Osteoblast (primary cell): ENCODE measurements around the gene CRYBG2. TPM values are rescaled to one million over a fixed set of nuclear protein-coding genes. Genes with fewer than 3 reads are reported as not detected.

Experiments
- DNase-seq: peaks from one replicate; pipeline ENCODE4 v3.0.0; 2011; ENCODE audit warnings: low spot score, mixed read lengths; ENCODE audit not compliant: insufficient read length; ENCODE audit errors: missing footprints
- H2AFZ ChIP-seq: 2 replicates; pipeline ENCODE4 v1.6.0; 2011; ENCODE audit warnings: mild to moderate bottlenecking, low read length
- H3K27ac ChIP-seq: 2 replicates; pipeline ENCODE4 v1.5.1; 2011; ENCODE audit warnings: mild to moderate bottlenecking, low read depth, low read length, moderate library complexity
- H3K27me3 ChIP-seq: 2 replicates; pipeline ENCODE4 v1.6.0; 2012; ENCODE audit warnings: mild to moderate bottlenecking, control low read depth, inconsistent platforms, low read length, moderate library complexity; ENCODE audit not compliant: insufficient read depth
- H3K36me3 ChIP-seq: 2 replicates; pipeline ENCODE4 v1.5.1; 2011; ENCODE audit warnings: mild to moderate bottlenecking, low read length, control low read depth, moderate library complexity; ENCODE audit not compliant: insufficient read depth
- H3K4me1 ChIP-seq: 2 replicates; pipeline ENCODE4 v1.5.1; 2011; ENCODE audit warnings: mild to moderate bottlenecking, low read length, control low read depth, moderate library complexity; ENCODE audit not compliant: insufficient read depth
- H3K4me2 ChIP-seq: 2 replicates; pipeline ENCODE4 v1.6.0; 2011; ENCODE audit warnings: mild to moderate bottlenecking, low read length; ENCODE audit not compliant: insufficient read depth
- H3K4me3 ChIP-seq: fragments of 200-600 bp; sonication (generic); 3 replicates; pipeline ENCODE4 v1.5.1; 2012; ENCODE audit warnings: mild to moderate bottlenecking, low read length, inconsistent platforms; ENCODE audit not compliant: insufficient read depth
- H3K79me2 ChIP-seq: 2 replicates; pipeline ENCODE4 v1.6.0; 2012; ENCODE audit warnings: mild to moderate bottlenecking, low read length, control low read depth, inconsistent platforms; ENCODE audit not compliant: insufficient read depth
- H3K9me3 ChIP-seq: 2 replicates; pipeline ENCODE4 v1.5.1; 2011; ENCODE audit warnings: low read depth, low read length, control low read depth
- H4K20me1 ChIP-seq: 2 replicates; pipeline ENCODE4 v1.6.0; 2012; ENCODE audit warnings: mild to moderate bottlenecking, low read length, control low read depth; ENCODE audit not compliant: insufficient read depth
- total RNA-seq: library from RNA; depleted of rRNA; stranded (reverse); fragments of >200 nt; gene quantifications from 2 replicates; pipeline ENCODE4 v1.2.3, GENCODE V29; 2012
- TF ChIP-seq, protein P1 (sequence below): IDR thresholded peaks from 2 replicates; pipeline ENCODE4 v1.5.1; 2011; ENCODE audit warnings: mild to moderate bottlenecking, low read depth, low read length, moderate library complexity; ENCODE audit errors: extremely low read depth

Gene CRYBG2
- total RNA-seq, 1 donor = not detected

DNA sequence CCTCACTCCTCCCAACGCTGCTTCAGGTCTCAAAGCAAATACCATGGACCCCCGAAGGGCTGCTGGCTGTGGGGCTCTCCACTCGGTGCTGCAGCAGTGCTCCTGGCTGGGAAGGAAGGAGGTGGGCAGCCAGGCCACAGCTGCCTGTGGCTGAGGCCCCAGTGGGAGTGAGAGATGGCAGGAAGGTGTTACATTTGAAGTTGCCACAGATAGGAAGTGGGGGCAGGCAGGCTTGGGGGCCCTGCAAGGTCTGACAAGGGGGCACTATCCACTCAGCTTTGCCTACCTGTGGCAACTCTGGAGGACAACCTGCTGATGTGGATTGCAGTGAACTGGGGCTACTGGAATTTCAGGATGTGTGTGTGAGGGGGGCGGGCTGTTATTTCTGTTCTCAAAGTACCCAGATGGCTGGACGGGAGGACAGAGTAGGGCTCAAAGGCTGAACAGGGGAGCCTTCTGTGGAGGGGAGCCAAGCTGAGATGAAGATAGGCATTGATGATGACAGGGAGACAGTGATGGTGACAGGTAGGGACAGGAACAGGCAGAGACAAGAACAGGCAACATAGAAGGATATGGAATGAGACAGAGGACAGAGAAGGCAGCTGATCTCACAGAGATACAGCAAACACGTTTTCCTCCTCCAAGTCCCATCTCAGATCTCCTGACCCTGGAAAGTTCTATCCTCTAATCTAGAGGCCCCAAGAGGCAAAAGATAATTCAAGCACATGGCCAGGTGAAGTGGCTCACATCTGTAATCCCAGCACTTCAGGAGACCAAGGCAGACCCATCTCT, 16.9 kb upstream of the CRYBG2 start:
- no peaks in the 10 kb centered on the region for H4K20me1 ChIP-seq
- peak; percentile 32 for DNase-seq
- no peaks in the 10 kb centered on the region for H3K79me2 ChIP-seq
- TF ChIP-seq, protein P1, sequence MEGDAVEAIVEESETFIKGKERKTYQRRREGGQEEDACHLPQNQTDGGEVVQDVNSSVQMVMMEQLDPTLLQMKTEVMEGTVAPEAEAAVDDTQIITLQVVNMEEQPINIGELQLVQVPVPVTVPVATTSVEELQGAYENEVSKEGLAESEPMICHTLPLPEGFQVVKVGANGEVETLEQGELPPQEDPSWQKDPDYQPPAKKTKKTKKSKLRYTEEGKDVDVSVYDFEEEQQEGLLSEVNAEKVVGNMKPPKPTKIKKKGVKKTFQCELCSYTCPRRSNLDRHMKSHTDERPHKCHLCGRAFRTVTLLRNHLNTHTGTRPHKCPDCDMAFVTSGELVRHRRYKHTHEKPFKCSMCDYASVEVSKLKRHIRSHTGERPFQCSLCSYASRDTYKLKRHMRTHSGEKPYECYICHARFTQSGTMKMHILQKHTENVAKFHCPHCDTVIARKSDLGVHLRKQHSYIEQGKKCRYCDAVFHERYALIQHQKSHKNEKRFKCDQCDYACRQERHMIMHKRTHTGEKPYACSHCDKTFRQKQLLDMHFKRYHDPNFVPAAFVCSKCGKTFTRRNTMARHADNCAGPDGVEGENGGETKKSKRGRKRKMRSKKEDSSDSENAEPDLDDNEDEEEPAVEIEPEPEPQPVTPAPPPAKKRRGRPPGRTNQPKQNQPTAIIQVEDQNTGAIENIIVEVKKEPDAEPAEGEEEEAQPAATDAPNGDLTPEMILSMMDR = no peak
- no peak overlapping the region for H3K4me2 ChIP-seq
- H3K27ac ChIP-seq = no peak overlapping the region
- H3K4me3 ChIP-seq = no peak overlapping the region
- H3K36me3 ChIP-seq = no peaks in the 10 kb centered on the region
- no peak overlapping the region for H2AFZ ChIP-seq
- H3K9me3 ChIP-seq = no peaks in the 10 kb centered on the region
- H3K27me3 ChIP-seq = no peaks in the 10 kb centered on the region
- peaks cover 9% of the 10 kb centered on the region for H3K4me1 ChIP-seq

DNA sequence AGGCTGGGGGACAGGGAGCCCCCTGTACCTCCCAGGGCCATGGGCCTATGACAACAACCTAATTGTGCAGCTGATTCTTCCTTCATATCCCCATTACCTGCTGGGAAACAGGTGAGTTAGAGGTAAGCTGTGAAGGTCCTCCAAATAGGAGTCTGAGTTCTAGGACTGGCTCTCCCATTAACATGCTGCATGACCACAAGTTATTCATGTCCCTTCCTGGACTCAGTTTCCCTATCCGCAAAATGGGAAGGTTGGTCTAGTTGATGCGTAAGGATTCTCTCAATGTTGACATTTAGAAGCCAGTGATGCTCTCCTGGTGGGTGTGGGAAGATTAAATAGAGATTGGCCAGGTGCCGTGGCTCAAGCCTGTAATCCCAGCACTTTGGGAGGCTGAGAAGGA, 14.6 kb upstream of the CRYBG2 start:
- no peaks in the 10 kb centered on the region for H3K36me3 ChIP-seq

DNA sequence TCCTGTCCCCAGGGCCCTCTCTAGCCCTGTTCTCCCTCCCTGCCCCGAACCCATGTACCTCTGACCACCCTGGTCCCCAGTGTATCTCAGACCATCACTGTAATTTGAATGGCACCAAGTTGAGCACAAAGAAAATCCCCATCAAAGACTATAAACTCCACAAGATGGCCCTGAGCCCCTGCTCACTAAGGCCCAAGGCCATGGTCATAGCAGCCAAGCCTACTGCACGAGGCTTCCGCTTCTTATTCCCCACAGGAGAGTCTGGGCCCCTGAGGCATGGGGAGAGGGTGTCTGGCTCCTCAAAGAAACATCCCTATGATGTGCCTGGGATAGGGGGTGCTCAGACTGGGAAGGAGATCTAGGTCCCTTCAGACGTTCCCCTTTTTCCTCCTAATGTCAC, 14.1 kb upstream of the CRYBG2 start:
- Histone ChIP-seq H3K27ac (no peak overlapping the region), H2AFZ (no peak overlapping the region), H3K9me3 (no peaks in the 10 kb centered on the region), H3K36me3 (no peaks in the 10 kb centered on the region), H3K79me2 (no peaks in the 10 kb centered on the region), H3K4me1 (no peaks in the 10 kb centered on the region), H4K20me1 (no peaks in the 10 kb centered on the region), H3K4me3 (no peak overlapping the region), H3K27me3 (peaks cover 11% of the 10 kb centered on the region), H3K4me2 (no peak overlapping the region)
- TF ChIP-seq, protein P1 = no peak
- no peak for DNase-seq

More for the DNA sequence above, 14.6 kb upstream of the CRYBG2 start:
- Histone ChIP-seq H3K4me2 (no peak overlapping the region), H3K79me2 (no peaks in the 10 kb centered on the region), H3K4me1 (peaks cover 3% of the 10 kb centered on the region), H4K20me1 (no peaks in the 10 kb centered on the region), H3K9me3 (no peaks in the 10 kb centered on the region), H3K27ac (no peak overlapping the region), H3K27me3 (peaks cover 6% of the 10 kb centered on the region), H3K4me3 (no peak overlapping the region), H2AFZ (no peak overlapping the region)
- DNase-seq = no peak
- TF ChIP-seq, protein P1 = no peak

DNA sequence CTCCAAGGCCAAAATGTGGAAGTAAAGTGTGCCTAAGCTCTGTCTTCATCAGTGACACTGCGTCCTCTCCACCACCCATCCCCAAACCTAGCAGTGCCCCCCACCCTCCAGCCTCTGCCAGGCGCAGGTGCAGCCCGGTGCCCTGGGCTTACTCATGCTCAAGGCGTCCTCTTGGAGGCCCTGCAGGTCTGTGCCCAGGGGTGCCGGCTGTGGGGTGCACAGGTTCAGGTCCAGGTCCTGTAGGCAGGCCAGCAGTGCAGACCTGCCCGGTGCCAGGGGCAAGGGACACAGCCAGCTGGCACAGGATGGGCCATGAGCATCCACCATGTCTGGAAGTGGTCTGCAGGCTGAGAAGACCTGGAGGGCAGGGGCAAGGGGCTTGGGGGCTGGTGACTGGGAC, 13.5 kb upstream of the CRYBG2 start:
- no peak overlapping the region for H3K4me3 ChIP-seq
- DNase-seq = no peak
- no peak overlapping the region for H3K4me2 ChIP-seq
- TF ChIP-seq, protein P1 = no peak
- no peaks in the 10 kb centered on the region for H3K79me2 ChIP-seq
- H4K20me1 ChIP-seq = no peaks in the 10 kb centered on the region
- no peaks in the 10 kb centered on the region for H3K4me1 ChIP-seq
- H3K27me3 ChIP-seq = peaks cover 11% of the 10 kb centered on the region
- H3K36me3 ChIP-seq = no peaks in the 10 kb centered on the region
- H3K9me3 ChIP-seq = no peaks in the 10 kb centered on the region
- no peak overlapping the region for H3K27ac ChIP-seq
- no peak overlapping the region for H2AFZ ChIP-seq
